H9 (cell line): ENCODE data around the gene EBP. TPM values are rescaled to one million over a fixed set of nuclear protein-coding genes. Genes with fewer than 3 reads are reported as not detected.

ENCODE experiments used
- DNase-seq: peaks from one replicate; pipeline ENCODE4 v3.0.0-alpha.2; 2017
- H2AFZ ChIP-seq: one replicate; pipeline ENCODE4 v1.6.1; 2013; ENCODE audit warnings: mild to moderate bottlenecking, low read length, control low read depth, moderate library complexity
- H2AK5ac ChIP-seq: 2 replicates; pipeline ENCODE4 v1.6.1; 2013; ENCODE audit warnings: low read length, control low read depth, mixed read lengths; ENCODE audit not compliant: insufficient read length
- H2BK120ac ChIP-seq: one replicate; pipeline ENCODE4 v1.6.1; 2013; ENCODE audit warnings: low read depth, mild to moderate bottlenecking, low read length, control low read depth, inconsistent platforms; ENCODE audit not compliant: poor library complexity, severe bottlenecking
- H2BK12ac ChIP-seq: 2 replicates; pipeline ENCODE4 v1.6.1; 2013; ENCODE audit warnings: low read length, control low read depth, mixed read lengths, low read depth; ENCODE audit not compliant: insufficient read length
- H2BK15ac ChIP-seq: 2 replicates; pipeline ENCODE4 v1.6.1; 2013; ENCODE audit warnings: low read depth, low read length, control low read depth
- H2BK20ac ChIP-seq: one replicate; pipeline ENCODE4 v1.6.1; 2013; ENCODE audit warnings: low read depth, mild to moderate bottlenecking, low read length, control low read depth, inconsistent platforms; ENCODE audit not compliant: poor library complexity, severe bottlenecking
- H2BK5ac ChIP-seq: 2 replicates; pipeline ENCODE4 v1.6.1; 2013; ENCODE audit warnings: low read length, control low read depth, mixed read lengths; ENCODE audit not compliant: insufficient read length
- H3K14ac ChIP-seq: 2 replicates; pipeline ENCODE4 v1.6.1; 2013; ENCODE audit warnings: low read length, control low read depth; ENCODE audit not compliant: insufficient read depth
- H3K18ac ChIP-seq: 2 replicates; pipeline ENCODE4 v1.6.1; 2013; ENCODE audit warnings: low read depth, mild to moderate bottlenecking, mixed read lengths, low read length, control low read depth; ENCODE audit not compliant: insufficient read length
- H3K23ac ChIP-seq: 2 replicates; pipeline ENCODE4 v1.6.1; 2013; ENCODE audit warnings: low read length, control low read depth, mixed read lengths, low read depth; ENCODE audit not compliant: insufficient read length
- H3K23me2 ChIP-seq: 2 replicates; pipeline ENCODE4 v1.6.1; 2013; ENCODE audit warnings: low read depth, mild to moderate bottlenecking, mixed read lengths, low read length, control low read depth; ENCODE audit not compliant: insufficient read length, poor library complexity, severe bottlenecking
- H3K27ac ChIP-seq: 2 replicates; pipeline ENCODE4 v1.5.1; 2013; ENCODE audit warnings: low read length, control low read depth, mixed read lengths, low read depth; ENCODE audit not compliant: insufficient read length
- H3K27me3 ChIP-seq: 2 replicates; pipeline ENCODE4 v1.6.1; 2013; ENCODE audit warnings: low read length, control low read depth, inconsistent platforms; ENCODE audit not compliant: insufficient read depth
- H3K4ac ChIP-seq: 2 replicates; pipeline ENCODE4 v1.6.1; 2013; ENCODE audit warnings: low read depth, mild to moderate bottlenecking, control low read depth, inconsistent platforms, low read length, moderate library complexity
- H3K4me1 ChIP-seq: 2 replicates; pipeline ENCODE4 v1.6.1; 2013; ENCODE audit warnings: low read length, control low read depth, inconsistent platforms; ENCODE audit not compliant: insufficient read depth
- H3K4me2 ChIP-seq: 2 replicates; pipeline ENCODE4 v1.6.1; 2013; ENCODE audit warnings: low read length, control low read depth, mixed read lengths; ENCODE audit not compliant: insufficient read length, insufficient read depth
- H3K56ac ChIP-seq: 2 replicates; pipeline ENCODE4 v1.6.1; 2013; ENCODE audit warnings: low read depth, mild to moderate bottlenecking, mixed read lengths, low read length, control low read depth; ENCODE audit not compliant: insufficient read length
- H3K79me1 ChIP-seq: 2 replicates; pipeline ENCODE4 v1.6.1; 2013; ENCODE audit warnings: low read depth, mild to moderate bottlenecking, moderate library complexity, low read length, control low read depth, inconsistent platforms; ENCODE audit not compliant: insufficient read depth, poor library complexity, severe bottlenecking
- H3K79me2 ChIP-seq: 2 replicates; pipeline ENCODE4 v1.6.1; 2013; ENCODE audit warnings: low read length, control low read depth, inconsistent platforms; ENCODE audit not compliant: insufficient read depth
- H3K9ac ChIP-seq: 2 replicates; pipeline ENCODE4 v1.6.1; 2013; ENCODE audit warnings: low read length, control low read depth, mixed read lengths; ENCODE audit not compliant: insufficient read length; ENCODE audit errors: extremely low read depth
- H3K9me3 ChIP-seq: one replicate; pipeline ENCODE4 v1.6.1; 2013; ENCODE audit warnings: low read depth, low read length, inconsistent platforms; ENCODE audit not compliant: control insufficient read depth
- H3T11ph ChIP-seq: one replicate; pipeline ENCODE4 v1.6.1; 2013; ENCODE audit warnings: mild to moderate bottlenecking, low read length, control low read depth, inconsistent platforms
- H4K20me1 ChIP-seq: one replicate; pipeline ENCODE4 v1.6.1; 2013; ENCODE audit not compliant: control insufficient read depth, insufficient read length, insufficient read depth
- H4K5ac ChIP-seq: 2 replicates; pipeline ENCODE4 v1.6.1; 2013; ENCODE audit warnings: low read depth, mild to moderate bottlenecking, mixed read lengths, low read length, control low read depth; ENCODE audit not compliant: insufficient read length
- H4K8ac ChIP-seq: replicated peaks from 2 replicates; pipeline ENCODE4 v1.6.1; 2013; ENCODE audit warnings: low read length, control low read depth, mixed read lengths, low read depth; ENCODE audit not compliant: insufficient read length
- H4K91ac ChIP-seq: 2 replicates; pipeline ENCODE4 v1.6.1; 2013; ENCODE audit warnings: low read depth, mild to moderate bottlenecking, moderate library complexity, mixed read lengths, low read length, control low read depth; ENCODE audit not compliant: insufficient read length
- H3K27ac Mint-ChIP-seq, 3 experiments: 2 replicates in 2 of 3; 3 replicates in 1 of 3; pipeline ENCODE4 v1.8.0; 2020 to 2021; ENCODE audit warnings: mixed read lengths in 3 of 3, mild to moderate bottlenecking in 1 of 3, moderate library complexity in 1 of 3
- H3K27me3 Mint-ChIP-seq: 2 replicates; pipeline ENCODE4 v1.8.0; 2021; ENCODE audit warnings: low read depth, mild to moderate bottlenecking, moderate library complexity, mixed read lengths
- H3K36me3 Mint-ChIP-seq, 3 experiments: 2 replicates in 2 of 3; 3 replicates in 1 of 3; pipeline ENCODE4 v1.8.0; 2020 to 2021; ENCODE audit warnings: low read depth in 3 of 3, mixed read lengths in 3 of 3; ENCODE audit not compliant: insufficient read depth in 1 of 3
- H3K4me1 Mint-ChIP-seq, 2 experiments: 2 replicates each; pipeline ENCODE4 v1.8.0; 2020; ENCODE audit warnings: mixed read lengths in 2 of 2
- H3K4me3 Mint-ChIP-seq, 2 experiments: 2 replicates in 1 of 2; 3 replicates in 1 of 2; pipeline ENCODE4 v1.8.0; 2020 to 2021; ENCODE audit warnings: mild to moderate bottlenecking in 2 of 2, mixed read lengths in 2 of 2, moderate library complexity in 1 of 2
- H3K9me3 Mint-ChIP-seq, 2 experiments: 2 replicates in 1 of 2; 3 replicates in 1 of 2; pipeline ENCODE4 v1.8.0; 2020; ENCODE audit warnings: mild to moderate bottlenecking in 2 of 2, mixed read lengths in 2 of 2, moderate library complexity in 1 of 2
- whole genome bisulfite sequencing: extraction: QIAGEN DNeasy Blood & Tissue Kit; methylation state at CpG from one replicate; pipeline ENCODE4 v1.1.7; 2013; ENCODE audit warnings: missing lambda C conversion rate, low lambda C conversion rate, mixed read lengths; ENCODE audit not compliant: insufficient read length; ENCODE audit errors: extremely low coverage; 5-methylcytosine and 5-hydroxymethylcytosine counted together
- total RNA-seq: library from RNA; stranded (reverse); gene quantifications from 2 replicates; pipeline ENCODE4 v1.2.1, GENCODE V29; 2021
- TF ChIP-seq, protein P1 (sequence below): fragments of 200-600 bp; sonication (generic); conservative IDR thresholded peaks from 3 replicates; pipeline ENCODE4 v1.8.0; 2021; ENCODE audit warnings: antibody characterized with exemption, mild to moderate bottlenecking

The EBP gene
- total RNA-seq, 1 experiment from 2014 or later = 117 TPM

DNA sequence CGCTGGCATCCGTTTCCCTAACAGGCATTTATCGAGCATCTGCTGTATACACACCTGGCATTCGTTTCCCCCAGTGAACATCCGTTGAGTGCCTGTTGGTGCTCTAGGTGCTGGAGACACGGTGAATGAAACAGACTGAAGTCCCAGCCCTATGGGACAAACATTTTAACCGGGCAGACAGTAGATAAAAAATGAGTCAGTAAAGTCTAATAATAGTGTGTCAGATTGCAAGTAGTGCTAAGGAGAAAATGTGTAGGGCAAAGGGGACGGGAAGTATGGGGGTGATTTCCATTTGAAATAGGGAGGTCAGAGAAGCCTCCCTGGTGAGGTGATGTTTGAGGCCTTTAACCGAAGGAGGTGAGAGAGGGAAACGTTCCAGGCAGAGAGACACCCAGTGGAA lies 5.3 kb upstream of the EBP start:
- Histone ChIP-seq H2BK12ac (no peak overlapping the region), H3K23me2 (no peaks in the 10 kb centered on the region), H3T11ph (no peak overlapping the region), H3K14ac (no peak overlapping the region), H2BK5ac (no peak overlapping the region), H2BK20ac (no peak overlapping the region), H3K27me3 (no peaks in the 10 kb centered on the region), H3K9me3 (peaks cover 37% of the 10 kb centered on the region), H3K23ac (no peak overlapping the region), H3K4ac (no peak overlapping the region), H4K20me1 (no peaks in the 10 kb centered on the region), H3K9ac (no peak overlapping the region), H2AK5ac (no peak overlapping the region), H3K79me1 (no peaks in the 10 kb centered on the region), H4K91ac (no peak overlapping the region), H3K18ac (no peak overlapping the region), H2AFZ (no peak overlapping the region), H4K8ac (no peak overlapping the region), H2BK15ac (no peak overlapping the region), H2BK120ac (no peak overlapping the region), H3K79me2 (no peaks in the 10 kb centered on the region), H3K4me2 (no peak overlapping the region), H4K5ac (no peak overlapping the region), H3K56ac (no peak overlapping the region), H3K27ac (no peak overlapping the region), H3K4me1 (no peaks in the 10 kb centered on the region)
- peaks cover 20 to 28% (median 26%) of the 10 kb centered on the region in 3 experiments; a peak in 6 of 7 replicates for H3K36me3 Mint-ChIP-seq
- TF ChIP-seq, protein P1, sequence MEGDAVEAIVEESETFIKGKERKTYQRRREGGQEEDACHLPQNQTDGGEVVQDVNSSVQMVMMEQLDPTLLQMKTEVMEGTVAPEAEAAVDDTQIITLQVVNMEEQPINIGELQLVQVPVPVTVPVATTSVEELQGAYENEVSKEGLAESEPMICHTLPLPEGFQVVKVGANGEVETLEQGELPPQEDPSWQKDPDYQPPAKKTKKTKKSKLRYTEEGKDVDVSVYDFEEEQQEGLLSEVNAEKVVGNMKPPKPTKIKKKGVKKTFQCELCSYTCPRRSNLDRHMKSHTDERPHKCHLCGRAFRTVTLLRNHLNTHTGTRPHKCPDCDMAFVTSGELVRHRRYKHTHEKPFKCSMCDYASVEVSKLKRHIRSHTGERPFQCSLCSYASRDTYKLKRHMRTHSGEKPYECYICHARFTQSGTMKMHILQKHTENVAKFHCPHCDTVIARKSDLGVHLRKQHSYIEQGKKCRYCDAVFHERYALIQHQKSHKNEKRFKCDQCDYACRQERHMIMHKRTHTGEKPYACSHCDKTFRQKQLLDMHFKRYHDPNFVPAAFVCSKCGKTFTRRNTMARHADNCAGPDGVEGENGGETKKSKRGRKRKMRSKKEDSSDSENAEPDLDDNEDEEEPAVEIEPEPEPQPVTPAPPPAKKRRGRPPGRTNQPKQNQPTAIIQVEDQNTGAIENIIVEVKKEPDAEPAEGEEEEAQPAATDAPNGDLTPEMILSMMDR = no peak
- H3K9me3 Mint-ChIP-seq = peaks cover 61 to 81% of the 10 kb centered on the region in 2 experiments
- no peak for DNase-seq
- whole genome bisulfite sequencing = no CpG with 5 or more reads among the region's 10 CpGs
- H3K27ac Mint-ChIP-seq = no peak overlapping the region
- peaks cover 2% of the 10 kb centered on the region for H3K27me3 Mint-ChIP-seq
- H3K4me3 Mint-ChIP-seq = no peak overlapping the region
- peaks cover 5 to 8% of the 10 kb centered on the region in 2 experiments; a peak in 3 of 4 replicates for H3K4me1 Mint-ChIP-seq
